GM21526 (cell line): ENCODE results near the gene ZKSCAN1.
"Not testable (repeated sequence)": the region's sequence is repeated elsewhere in the genome, so short reads cannot be mapped to it uniquely, and the experiment has no call there.

ENCODE experiments used
- ATAC-seq: cut with Tn5 transposase; IDR thresholded peaks from one replicate; pipeline ENCODE4 v1.9.1; 2021; ENCODE audit warnings: moderate library complexity; ENCODE audit not compliant: unreplicated experiment, low FRiP score

Gene ZKSCAN1

GRCh38 chr7:99997545-99998137 lies 17.8 kb upstream of the ZKSCAN1 start:
- ATAC-seq, result no peak

GRCh38 chr7:100000239-100000638 lies 15.2 kb upstream of the ZKSCAN1 start:
- ATAC-seq, result no peak

GRCh38 chr7:100003711-100004661 lies 11.4 kb upstream of the ZKSCAN1 start:
- ATAC-seq, result no peak

- ATAC-seq, result no peak
These were observed 7.5 kb upstream of the ZKSCAN1 start for GRCh38 chr7:100007887-100008286.

GRCh38 chr7:100008525-100008924 lies 6.9 kb upstream of the ZKSCAN1 start:
- no peak for ATAC-seq

GRCh38 chr7:100009952-100010351 lies 5.4 kb upstream of the ZKSCAN1 start:
- ATAC-seq, result not testable (repeated sequence)

- ATAC-seq, result no peak
These were observed 4.5 kb upstream of the ZKSCAN1 start for GRCh38 chr7:100010901-100011300.

GRCh38 chr7:100011516-100011915 lies 3.9 kb upstream of the ZKSCAN1 start:
- ATAC-seq, result no peak

GRCh38 chr7:100012385-100013327 lies 2.7 kb upstream of the ZKSCAN1 start:
- ATAC-seq, result not testable (repeated sequence)

- no peak for ATAC-seq
These were observed 2.1 kb upstream of the ZKSCAN1 start for GRCh38 chr7:100013328-100013676.

- no peak for ATAC-seq
These were observed 962 bp downstream of the ZKSCAN1 start for GRCh38 chr7:100016215-100016901.

- no peak for ATAC-seq
These were observed 1.9 kb downstream of the ZKSCAN1 start for GRCh38 chr7:100017300-100017699.

GRCh38 chr7:100017875-100018274 lies 2.5 kb downstream of the ZKSCAN1 start:
- no peak for ATAC-seq

GRCh38 chr7:100019908-100020307 lies 4.5 kb downstream of the ZKSCAN1 start:
- ATAC-seq, result no peak

GRCh38 chr7:100021297-100021696 lies 5.9 kb downstream of the ZKSCAN1 start:
- no peak for ATAC-seq

- ATAC-seq, result no peak
These were observed 7.2 kb downstream of the ZKSCAN1 start for GRCh38 chr7:100022621-100023020.

- ATAC-seq, result no peak
These were observed 8.1 kb downstream of the ZKSCAN1 start for GRCh38 chr7:100023526-100023925.

- ATAC-seq, result no peak
These were observed 8.7 kb downstream of the ZKSCAN1 start for GRCh38 chr7:100024020-100024619.

GRCh38 chr7:100027197-100027596 lies 11.8 kb downstream of the ZKSCAN1 start:
- no peak for ATAC-seq

GRCh38 chr7:100029596-100029995 lies 14.2 kb downstream of the ZKSCAN1 start:
- ATAC-seq, result no peak
